ENCODE results near the gene GPR31. TPM values are rescaled to one million over a fixed set of nuclear protein-coding genes. Genes with fewer than 3 reads are reported as not detected.
"Not testable (repeated sequence)": the region's sequence is repeated elsewhere in the genome, so short reads cannot be mapped to it uniquely, and the experiment has no call there.

The GPR31 gene
- total and polyA plus RNA-seq, 9 of the 15 experiments (the other 6 are each of a cell fraction or from before 2014, with no cell fraction given), result not detected

DNA sequence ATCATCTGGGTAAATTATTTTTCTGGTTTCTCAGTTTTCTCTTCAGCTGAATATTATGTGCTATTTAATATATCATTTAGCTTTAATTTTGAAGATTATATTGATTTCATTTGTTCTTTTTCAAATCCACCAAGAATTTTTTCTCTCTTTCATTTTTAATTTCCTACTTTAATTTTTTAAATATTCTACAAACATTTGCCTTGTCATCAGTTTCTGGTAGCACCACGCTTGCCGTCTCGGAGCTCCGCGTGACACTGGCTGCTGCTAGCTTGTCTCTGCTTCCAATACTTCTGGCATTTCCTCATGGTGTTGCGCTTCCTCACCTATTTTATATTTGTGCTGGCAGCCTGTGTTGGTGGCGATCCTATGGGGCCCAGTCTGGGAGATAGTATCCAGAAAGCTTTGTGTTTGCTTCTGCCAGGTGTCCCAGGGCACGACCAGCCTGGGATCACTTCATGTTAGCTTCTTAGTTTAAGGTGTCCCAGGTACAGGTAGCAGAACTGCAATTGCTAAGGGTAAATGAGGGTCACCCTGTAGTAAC lies 33.3 kb upstream of the GPR31 start:
- not testable (repeated sequence) for BruUV-seq (replicated peaks)

DNA sequence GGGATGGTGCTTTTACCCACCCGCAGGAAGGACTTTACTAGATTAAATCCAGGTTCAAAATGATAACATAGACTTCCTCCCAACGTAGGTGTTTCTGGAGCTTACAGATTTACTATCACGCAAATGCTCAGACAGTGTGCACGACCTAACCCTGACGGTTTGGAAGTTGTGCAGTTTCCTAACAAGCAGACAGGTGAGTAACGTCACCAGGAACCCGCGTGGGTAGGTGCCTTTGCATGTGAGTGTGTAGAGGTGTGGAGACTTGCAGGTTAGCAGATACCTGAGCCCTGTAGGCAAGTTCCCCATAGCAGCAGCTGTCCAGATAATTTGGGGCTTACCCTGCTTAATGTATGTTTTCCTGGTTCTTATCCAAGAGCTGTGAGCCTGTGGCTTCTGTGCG lies 29.5 kb upstream of the GPR31 start:
- BruUV-seq (replicated peaks); H3K27me3 ChIP-seq (ENCODE audit: control insufficient read depth in 2 of 2, insufficient read depth in 2 of 2, low read length in 2 of 2); H2AFZ ChIP-seq (ENCODE audit: low read depth, low read length); H3K9ac ChIP-seq (ENCODE audit: insufficient read depth in 1 of 2, low read depth in 2 of 2, low read length in 2 of 2); H4K20me1 ChIP-seq (replicated peaks; ENCODE audit: control insufficient read depth, insufficient read depth, low read length); H3K9me3 ChIP-seq (replicated peaks; ENCODE audit: control insufficient read depth, insufficient read depth, low read depth, low read length); ATAC-seq; DNase-seq (ENCODE audit: extremely low read depth in 1 of 4, low spot score in 3 of 4); CTCF ChIA-PET (ENCODE audit: low intra/inter-chr PET ratio); H3K79me2 ChIP-seq (ENCODE audit: control insufficient read depth, insufficient read depth, low read length); H3K27ac ChIP-seq (ENCODE audit: extremely low read depth, low read depth, low read length); H3K36me3 ChIP-seq (ENCODE audit: control insufficient read depth, insufficient read depth, low read length); H3K4me1 ChIP-seq (replicated peaks in 1 of 2; ENCODE audit: control insufficient read depth in 2 of 2, insufficient read depth in 2 of 2, low read length in 2 of 2); POLR2A ChIA-PET; FAIRE-seq; H3K4me2 ChIP-seq (ENCODE audit: insufficient read depth, low read length); H3K4me3 ChIP-seq; H3K9me1 ChIP-seq (ENCODE audit: control insufficient read depth, insufficient read depth, low read length): not testable (repeated sequence)
- 0% methylated on average over 9 of the region's 9 CpGs for WGBS (ENCODE audit: insufficient coverage, low coverage, missing lambda C conversion rate)
- in situ Hi-C loops (cut with MboI) (loop anchor here (5.0 kb wide), 1 partner anchor 180 kb away; no protein-coding TSS in a partner anchor), intact Hi-C loops (cut with micrococcal nuclease) (loop anchor here (5.0 kb wide), 1 partner anchor 180 kb away; no protein-coding TSS in a partner anchor)

More for the DNA sequence above, 33.3 kb upstream of the GPR31 start:
- H3K36me3 ChIP-seq (ENCODE audit: control insufficient read depth, insufficient read depth, low read length); H3K4me1 ChIP-seq (replicated peaks in 1 of 2; ENCODE audit: control insufficient read depth in 2 of 2, insufficient read depth in 2 of 2, low read length in 2 of 2); in situ Hi-C loops (cut with MboI); H3K9ac ChIP-seq (ENCODE audit: insufficient read depth in 1 of 2, low read depth in 2 of 2, low read length in 2 of 2); ATAC-seq; POLR2A ChIA-PET; H2AFZ ChIP-seq (ENCODE audit: low read depth, low read length); DNase-seq (ENCODE audit: extremely low read depth in 1 of 4, low spot score in 3 of 4); H3K4me2 ChIP-seq (ENCODE audit: insufficient read depth, low read length); H3K79me2 ChIP-seq (ENCODE audit: control insufficient read depth, insufficient read depth, low read length); H3K9me3 ChIP-seq (replicated peaks; ENCODE audit: control insufficient read depth, insufficient read depth, low read depth, low read length); FAIRE-seq; CTCF ChIA-PET (ENCODE audit: low intra/inter-chr PET ratio); H4K20me1 ChIP-seq (replicated peaks; ENCODE audit: control insufficient read depth, insufficient read depth, low read length); intact Hi-C loops (cut with micrococcal nuclease); H3K9me1 ChIP-seq (ENCODE audit: control insufficient read depth, insufficient read depth, low read length); H3K27me3 ChIP-seq (ENCODE audit: control insufficient read depth in 2 of 2, insufficient read depth in 2 of 2, low read length in 2 of 2); H3K4me3 ChIP-seq; H3K27ac ChIP-seq (ENCODE audit: extremely low read depth, low read depth, low read length): not testable (repeated sequence)
- 6% methylated on average over 8 of the region's 8 CpGs for WGBS (ENCODE audit: insufficient coverage, low coverage, missing lambda C conversion rate)
- TF ChIP-seq ZNF41 (CRISPR knock-in tag; conservative IDR thresholded peaks at IDR 0.05), result peak; percentile 90; the same call in 1 of the 2 replicates
- TF ChIP-seq ZNF316 (IDR thresholded peaks at IDR 0.05), result peak; percentile 66

DNA sequence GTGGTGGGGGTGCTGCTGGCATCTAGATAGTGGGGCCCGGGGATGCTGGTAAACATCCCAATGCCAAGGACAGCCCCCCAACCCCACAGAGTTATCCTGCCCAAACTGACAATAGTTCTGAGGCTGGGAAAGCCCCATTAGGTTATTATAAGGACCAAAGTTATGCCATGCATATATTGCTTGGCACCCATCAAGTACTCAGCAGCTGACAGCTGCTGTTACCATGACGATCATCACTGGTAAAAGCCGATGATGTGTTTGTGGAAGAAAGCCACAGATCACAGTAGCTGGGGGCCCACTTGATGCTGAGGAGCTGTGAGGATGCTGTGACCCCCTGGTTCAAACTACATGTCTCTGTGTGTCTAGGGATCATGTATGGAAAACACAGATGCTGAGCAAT lies 27.3 kb upstream of the GPR31 start:
- H2AFZ ChIP-seq (ENCODE audit: low read depth, low read length); H3K4me1 ChIP-seq (replicated peaks in 1 of 2; ENCODE audit: control insufficient read depth in 2 of 2, insufficient read depth in 2 of 2, low read length in 2 of 2); H4K20me1 ChIP-seq (replicated peaks; ENCODE audit: control insufficient read depth, insufficient read depth, low read length); ATAC-seq; BruUV-seq (replicated peaks); FAIRE-seq; DNase-seq (ENCODE audit: extremely low read depth in 1 of 4, low spot score in 3 of 4); H3K79me2 ChIP-seq (ENCODE audit: control insufficient read depth, insufficient read depth, low read length); H3K27me3 ChIP-seq (ENCODE audit: control insufficient read depth in 2 of 2, insufficient read depth in 2 of 2, low read length in 2 of 2); POLR2A ChIA-PET; H3K9me1 ChIP-seq (ENCODE audit: control insufficient read depth, insufficient read depth, low read length); H3K27ac ChIP-seq (ENCODE audit: extremely low read depth, low read depth, low read length); CTCF ChIA-PET (ENCODE audit: low intra/inter-chr PET ratio); H3K4me3 ChIP-seq; H3K9me3 ChIP-seq (replicated peaks; ENCODE audit: control insufficient read depth, insufficient read depth, low read depth, low read length); H3K36me3 ChIP-seq (ENCODE audit: control insufficient read depth, insufficient read depth, low read length); H3K9ac ChIP-seq (ENCODE audit: insufficient read depth in 1 of 2, low read depth in 2 of 2, low read length in 2 of 2); H3K4me2 ChIP-seq (ENCODE audit: insufficient read depth, low read length): not testable (repeated sequence)
- in situ Hi-C loops (cut with MboI), result loop anchor here (5.0 kb wide), 1 partner anchor 182 kb away; no protein-coding TSS in a partner anchor
- 2% methylated on average over 3 of the region's 3 CpGs for WGBS (ENCODE audit: insufficient coverage, low coverage, missing lambda C conversion rate)
- intact Hi-C loops (cut with micrococcal nuclease), result loop anchor here (5.0 kb wide), 1 partner anchor 182 kb away; no protein-coding TSS in a partner anchor

Measured in K562 (cell line).